HepG2 (cell line): ENCODE results near the gene RPL38. TPM values are rescaled to one million over a fixed set of nuclear protein-coding genes. Genes with fewer than 3 reads are reported as not detected.

Source experiments
- ATAC-seq: fragments of 200-7000 bp; cut with Tn5 transposase; 3 replicates; pipeline ENCODE4 v1.9.1; 2020; ENCODE audit warnings: mild to moderate bottlenecking, moderate library complexity
- BruUV-seq: library from RNA; stranded (reverse); fragments of 400-500 nt; replicated peaks from 2 replicates; lab custom pipeline; 2021; lab: Mats Ljungman, UMichigan
- CTCF ChIA-PET: fragments of 300-600 bp; formaldehyde crosslinking; extraction: SDS; loops from one replicate; lab custom pipeline; 2021; ENCODE audit warnings: low total read pairs, inconsistent platforms, low intra/inter-chr PET ratio; lab: Yijun Ruan, JAX
- POLR2A ChIA-PET: fragments of 350-600 bp; sonication (Branson Sonifier 250); formaldehyde crosslinking; loops from one replicate; lab custom pipeline; 2020; ENCODE audit warnings: antibody characterized with exemption, inconsistent platforms; lab: Yijun Ruan, JAX
- DNase-seq: peaks from one replicate; pipeline ENCODE4 v3.0.0-alpha.2; 2015; ENCODE audit warnings: low spot score
- FAIRE-seq: peaks from 3 replicates; lab custom pipeline; 2011; peaks lifted over from hg19 to GRCh38; lab: Jason Lieb, UNC
- H2AFZ ChIP-seq: one replicate; pipeline ENCODE4 v1.6.1; 2011; ENCODE audit warnings: low read length, inconsistent platforms
- H3K27ac ChIP-seq: fragments of 300-600 bp; 3 replicates; pipeline ENCODE4 v1.8.0; 2011; ENCODE audit warnings: mixed run types, mild to moderate bottlenecking, mixed read lengths, low read length, inconsistent platforms; ENCODE audit not compliant: insufficient read depth; ENCODE audit errors: extremely low read length
- H3K27me3 ChIP-seq, 2 experiments: fragments of 200-600 bp in 1 of 2; 2 replicates in 1 of 2; 3 replicates in 1 of 2; pipeline versions ENCODE4 v1.6.0 to v1.8.0; 2011; ENCODE audit warnings: low read length in 2 of 2, mild to moderate bottlenecking in 2 of 2, moderate library complexity in 2 of 2, inconsistent platforms in 1 of 2; ENCODE audit not compliant: insufficient read depth in 2 of 2, control insufficient read depth in 1 of 2
- H3K36me3 ChIP-seq, 2 experiments: fragments of 200-600 bp in 1 of 2; replicated peaks in 1 of 2; 2 replicates in 1 of 2; 3 replicates in 1 of 2; pipeline versions ENCODE4 v1.5.1 to v1.8.0; 2011; ENCODE audit warnings: low read length in 2 of 2, inconsistent platforms in 1 of 2; ENCODE audit not compliant: insufficient read depth in 2 of 2, control insufficient read depth in 1 of 2
- H3K4me1 ChIP-seq: 2 replicates; pipeline ENCODE4 v1.5.1; 2012; ENCODE audit warnings: low read length, inconsistent platforms; ENCODE audit not compliant: insufficient read depth
- H3K4me2 ChIP-seq: 2 replicates; pipeline ENCODE4 v1.6.0; 2011; ENCODE audit warnings: low read depth, low read length, inconsistent platforms
- H3K4me3 ChIP-seq, 3 experiments: fragments of 200-600 bp in 1 of 3; sonication (generic), shearing (Covaris generic) in 1 of 3; replicated peaks in 1 of 3; 2 replicates each; pipeline ENCODE4 v1.5.1; 2011 to 2016; ENCODE audit warnings: low read length in 3 of 3, inconsistent platforms in 2 of 3, low read depth in 2 of 3, mild to moderate bottlenecking in 2 of 3, control low read depth in 1 of 3, mixed read lengths in 1 of 3; ENCODE audit not compliant: insufficient read depth in 1 of 3
- H3K79me2 ChIP-seq: one replicate; pipeline ENCODE4 v1.6.1; 2011; ENCODE audit warnings: low read length, inconsistent platforms; ENCODE audit not compliant: insufficient read depth
- H3K9ac ChIP-seq: 2 replicates; pipeline ENCODE4 v1.6.0; 2011; ENCODE audit warnings: mild to moderate bottlenecking, low read depth, low read length, inconsistent platforms; ENCODE audit not compliant: insufficient read depth
- H3K9me3 ChIP-seq: 2 replicates; pipeline ENCODE4 v1.5.1; 2012; ENCODE audit warnings: mild to moderate bottlenecking, low read length
- H4K20me1 ChIP-seq: 2 replicates; pipeline ENCODE4 v1.6.0; 2011; ENCODE audit warnings: inconsistent platforms, mild to moderate bottlenecking, low read length, moderate library complexity; ENCODE audit not compliant: insufficient read depth
- CAMTA2 ChIP-seq: sonication (generic); formaldehyde crosslinking; IDR thresholded peaks from 2 replicates; pipeline ENCODE4 v1.4.0; 2020; ENCODE audit warnings: mild to moderate bottlenecking, missing genetic modification reagents, borderline replicate concordance
- HNRNPUL1 ChIP-seq: fragments of 200-400 bp; formaldehyde crosslinking; IDR thresholded peaks from 2 replicates; pipeline ENCODE4 v1.6.1; 2017; ENCODE audit warnings: low read depth, mild to moderate bottlenecking, low read length, moderate library complexity
- SKIL ChIP-seq: sonication (generic); formaldehyde crosslinking; IDR thresholded peaks from 2 replicates; pipeline ENCODE4 v1.8.0; 2022; ENCODE audit warnings: missing genetic modification reagents, mild to moderate bottlenecking, moderate library complexity, borderline replicate concordance
- ZNF367 ChIP-seq: sonication (generic); formaldehyde crosslinking; IDR thresholded peaks from 2 replicates; pipeline ENCODE4 v1.4.0; 2020; ENCODE audit warnings: missing genetic modification reagents, borderline replicate concordance
- ZNF703 ChIP-seq: sonication (generic); formaldehyde crosslinking; IDR thresholded peaks from 2 replicates; pipeline ENCODE4 v1.5.1; 2020; ENCODE audit warnings: missing genetic modification reagents, mild to moderate bottlenecking, moderate library complexity, borderline replicate concordance
- WGBS: methylation state at CpG from one replicate; pipeline ENCODE4 v1.1.6; 2017; ENCODE audit warnings: low lambda C conversion rate; 5-methylcytosine and 5-hydroxymethylcytosine counted together
- in situ Hi-C: cut with HindIII; loops from 2 replicates; pipeline ENCODE4 v1.10.0; 2017; ENCODE audit warnings: low pct_unique_long_range_greater_than_20kb; ENCODE audit not compliant: extremely low pct_ligation_motif_present
- intact Hi-C: fragments of 100-400 bp; cut with micrococcal nuclease; formaldehyde crosslinking; loops from one replicate; pipeline ENCODE4 v1.10.0; 2022; ENCODE audit not compliant: unreplicated experiment
- polyA plus RNA-seq, 8 experiments: library from polyadenylated mRNA; depleted of rRNA in 3 of 8; stranded (reverse) in 7 of 8; unstranded in 1 of 8; fragments of >200 nt; fragmentation: Illumina TruSeq in 4 of 8; extraction: Trizol in 4 of 8; gene quantifications; 2 replicates each; pipeline versions ENCODE4 v1.2.1 to v1.2.3, GENCODE V29; 2011 to 2016; ENCODE audit warnings: low read depth in 4 of 8, missing spikeins in 1 of 8, mixed read lengths in 1 of 8; ENCODE audit not compliant: insufficient read depth in 1 of 8
- total RNA-seq, 5 experiments: library from RNA; depleted of rRNA; stranded (reverse); fragments of >200 nt; fragmentation: Illumina TruSeq; extraction: Trizol; gene quantifications; 2 replicates each; pipeline ENCODE4 v1.2.3, GENCODE V29; 2016; ENCODE audit warnings: low read depth in 1 of 5
- TF ChIP-seq, protein P1 (sequence below): sonication (generic); formaldehyde crosslinking; IDR thresholded peaks from 2 replicates; pipeline ENCODE4 v1.5.1; 2020; ENCODE audit warnings: mild to moderate bottlenecking, missing genetic modification reagents, borderline replicate concordance

The RPL38 gene
- total and polyA plus RNA-seq, 2 of the 13 experiments (the other 11 are each of a cell fraction or from before 2014, with no cell fraction given) = 2,370 to 2,372 TPM

- CTCF ChIA-PET = no interaction called here
- 66% methylated on average over 8 of the region's 10 CpGs for WGBS
- no peaks in the 10 kb centered on the region for H3K79me2 ChIP-seq
- no peaks in the 10 kb centered on the region for H4K20me1 ChIP-seq
- H3K36me3 ChIP-seq = no peaks in the 10 kb centered on the region
- TF ChIP-seq CAMTA2 (CRISPR knock-in tag) (no peak), HNRNPUL1 (no peak), ZNF367 (CRISPR knock-in tag) (no peak), ZNF703 (CRISPR knock-in tag) (no peak), SKIL (CRISPR knock-in tag) (no peak)
- TF ChIP-seq, protein P1, sequence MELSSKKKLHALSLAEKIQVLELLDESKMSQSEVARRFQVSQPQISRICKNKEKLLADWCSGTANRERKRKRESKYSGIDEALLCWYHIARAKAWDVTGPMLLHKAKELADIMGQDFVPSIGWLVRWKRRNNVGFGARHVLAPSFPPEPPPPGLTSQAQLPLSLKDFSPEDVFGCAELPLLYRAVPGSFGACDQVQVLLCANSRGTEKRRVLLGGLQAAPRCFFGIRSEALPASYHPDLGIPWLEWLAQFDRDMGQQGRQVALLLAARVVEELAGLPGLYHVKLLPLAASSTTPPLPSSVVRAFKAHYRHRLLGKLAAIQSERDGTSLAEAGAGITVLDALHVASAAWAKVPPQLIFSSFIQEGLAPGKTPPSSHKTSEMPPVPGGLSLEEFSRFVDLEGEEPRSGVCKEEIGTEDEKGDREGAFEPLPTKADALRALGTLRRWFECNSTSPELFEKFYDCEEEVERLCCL = no peak
- TF ChIP-seq, all 625 proteins: peak for 0
- intact Hi-C loops = no loop called here
- no peak overlapping the region for H3K27ac ChIP-seq
- no peak overlapping the region for H3K9ac ChIP-seq
- in situ Hi-C loops = no loop called here
- peaks cover 0 to 1% of the 10 kb centered on the region in 2 experiments; a peak in 1 of 5 replicates for H3K27me3 ChIP-seq
- DNase-seq (no peak), FAIRE-seq (no peak), ATAC-seq (no peak)
- peaks cover 10% of the 10 kb centered on the region for H3K4me1 ChIP-seq
- H3K4me3 ChIP-seq = no peak overlapping the region
- no peak overlapping the region for H3K4me2 ChIP-seq
- POLR2A ChIA-PET = no interaction called here
- no TSS peak for BruUV-seq
- no peak overlapping the region for H2AFZ ChIP-seq
- H3K9me3 ChIP-seq = no peaks in the 10 kb centered on the region
Measured at GRCh38 chr17:74244128-74244527, 40.6 kb downstream of the RPL38 start.
